ENCODE results near the gene ZNF92. TPM values are rescaled to one million over a fixed set of nuclear protein-coding genes. Genes with fewer than 3 reads are reported as not detected.
A peak's percentile ranks its signal among the peaks of the same experiment; 100 is the strongest.

Gene ZNF92
- polyA plus RNA-seq, 1 of the 3 experiments (the other 2 are of a cell fraction), result 1.6 TPM

DNA sequence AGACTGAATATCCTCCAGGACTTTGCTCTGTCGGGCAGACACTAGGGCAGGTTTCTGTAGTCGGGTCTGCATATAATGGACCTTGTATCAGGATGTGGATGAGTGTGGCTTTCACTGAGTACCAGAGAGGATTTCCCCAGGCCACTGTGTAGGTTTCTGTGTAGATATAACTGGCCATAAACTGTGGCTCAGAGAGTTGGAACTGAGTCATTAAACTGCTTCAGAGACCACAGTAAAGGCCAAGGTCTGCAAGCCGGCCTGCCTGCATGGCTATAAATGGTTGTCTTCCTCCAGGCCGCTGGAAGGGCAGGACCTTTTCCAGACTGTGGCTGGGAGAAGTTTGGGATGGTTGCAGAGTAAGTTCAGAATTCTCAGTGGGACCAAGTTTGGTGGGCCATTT lies 16.9 kb downstream of the ZNF92 start:
- WGBS (ENCODE audit: low lambda C conversion rate), result 92% methylated on average over 4 of the region's 4 CpGs
- H3K79me2 ChIP-seq (ENCODE audit: insufficient read depth), result peaks cover 80% of the 10 kb centered on the region
- no peak overlapping the region for H2AFZ ChIP-seq (ENCODE audit: low read depth)
- H3F3A ChIP-seq (replicated peaks; ENCODE audit: insufficient read depth), result no peaks in the 10 kb centered on the region
- H3K9me2 ChIP-seq, result no peaks in the 10 kb centered on the region
- no peak overlapping the region for H3K4me3 ChIP-seq (ENCODE audit: low read depth in 2 of 2, low read length in 1 of 2)
- H3K27ac ChIP-seq (ENCODE audit: low read depth in 2 of 2, low read length in 1 of 2), result no peak overlapping the region
- TF ChIP-seq RFX5 (IDR thresholded peaks at IDR 0.05; ENCODE audit: low read length) (no peak), POLR2AphosphoS5 (IDR thresholded peaks at IDR 0.05; ENCODE audit: low read depth, low read length) (no peak), CHD2 (IDR thresholded peaks at IDR 0.05; ENCODE audit: low read length, partially characterized antibody) (no peak), ELF1 (IDR thresholded peaks at IDR 0.05) (no peak)
- TF ChIP-seq, protein P1, sequence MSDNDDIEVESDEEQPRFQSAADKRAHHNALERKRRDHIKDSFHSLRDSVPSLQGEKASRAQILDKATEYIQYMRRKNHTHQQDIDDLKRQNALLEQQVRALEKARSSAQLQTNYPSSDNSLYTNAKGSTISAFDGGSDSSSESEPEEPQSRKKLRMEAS (IDR thresholded peaks at IDR 0.05; ENCODE audit: low read depth), result no peak
- no peaks in the 10 kb centered on the region for H3K9me3 ChIP-seq
- H3K4me2 ChIP-seq, result no peak overlapping the region
- POLR2A ChIA-PET, result no interaction called here
- no peaks in the 10 kb centered on the region for H3K27me3 ChIP-seq (ENCODE audit: insufficient read depth)
- H3K9ac ChIP-seq, result no peak overlapping the region
- peaks cover 5% of the 10 kb centered on the region; the same call in 1 of the 2 replicates for H4K20me1 ChIP-seq (ENCODE audit: insufficient read depth)
- no peaks in the 10 kb centered on the region; a peak in 1 of 4 replicates for H3K4me1 ChIP-seq (ENCODE audit: control insufficient read depth in 1 of 2, insufficient read depth in 2 of 2, low read depth in 1 of 2, low read length in 1 of 2)
- H3K36me3 ChIP-seq (replicated peaks in 1 of 2; ENCODE audit: control insufficient read depth in 1 of 2, insufficient read depth in 2 of 2, low read length in 1 of 2), result peaks cover 18 to 65% of the 10 kb centered on the region in 2 experiments
- CTCF ChIA-PET, result no interaction called here
- no peak for DNase-seq

DNA sequence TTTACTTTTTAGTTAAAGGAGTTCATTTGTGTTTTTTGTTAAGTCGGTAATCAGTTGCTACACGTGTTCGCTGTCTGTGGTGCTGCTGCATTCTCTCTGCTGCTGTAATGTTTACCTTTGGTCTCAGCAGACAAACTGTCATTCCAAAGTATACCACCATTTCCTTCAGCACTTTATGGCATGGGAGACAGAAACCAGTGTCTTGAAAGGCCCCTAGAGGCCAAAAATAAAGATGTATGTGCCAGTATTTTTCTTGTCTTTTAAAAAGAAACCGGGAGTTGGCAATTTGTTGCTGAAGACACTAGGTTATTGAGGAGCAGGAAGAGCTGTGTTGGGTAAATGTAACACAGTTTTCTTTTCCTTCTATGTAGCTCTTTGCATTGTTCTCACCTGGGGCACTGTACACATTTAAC lies 24.1 kb downstream of the ZNF92 start:
- no peak for DNase-seq
- WGBS (ENCODE audit: low lambda C conversion rate), result 88% methylated on average over 4 of the region's 4 CpGs
- H3K79me2 ChIP-seq (ENCODE audit: insufficient read depth), result peaks cover 53% of the 10 kb centered on the region
- peaks cover 39 to 80% of the 10 kb centered on the region in 2 experiments for H3K36me3 ChIP-seq (replicated peaks in 1 of 2; ENCODE audit: control insufficient read depth in 1 of 2, insufficient read depth in 2 of 2, low read length in 1 of 2)
- no peak overlapping the region for H3K4me3 ChIP-seq (ENCODE audit: low read depth in 2 of 2, low read length in 1 of 2)
- no peaks in the 10 kb centered on the region; the same call in 1 of the 2 replicates for H4K20me1 ChIP-seq (ENCODE audit: insufficient read depth)
- no peak overlapping the region for H3K4me2 ChIP-seq
- H2AFZ ChIP-seq (ENCODE audit: low read depth), result no peak overlapping the region
- CTCF ChIA-PET, result no interaction called here
- no peaks in the 10 kb centered on the region for H3F3A ChIP-seq (replicated peaks; ENCODE audit: insufficient read depth)
- TF ChIP-seq FOXM1 (IDR thresholded peaks at IDR 0.05; ENCODE audit: low read depth) (no peak), GATA2 (CRISPR knock-in tag; IDR thresholded peaks at IDR 0.05) (no peak), POLR2AphosphoS5 (IDR thresholded peaks at IDR 0.05; ENCODE audit: low read depth, low read length) (no peak), JUND (IDR thresholded peaks at IDR 0.05) (no peak), MEF2A (IDR thresholded peaks at IDR 0.05; ENCODE audit: borderline replicate concordance, low read depth) (no peak), EZH2phosphoT487 (IDR thresholded peaks at IDR 0.05; ENCODE audit: borderline replicate concordance, low read depth) (no peak), TEAD4 (IDR thresholded peaks at IDR 0.05; ENCODE audit: borderline replicate concordance, insufficient read depth) (no peak), TAF1 (IDR thresholded peaks at IDR 0.05; ENCODE audit: borderline replicate concordance, low read depth, low read length) (no peak)
- TF ChIP-seq, protein P2, sequence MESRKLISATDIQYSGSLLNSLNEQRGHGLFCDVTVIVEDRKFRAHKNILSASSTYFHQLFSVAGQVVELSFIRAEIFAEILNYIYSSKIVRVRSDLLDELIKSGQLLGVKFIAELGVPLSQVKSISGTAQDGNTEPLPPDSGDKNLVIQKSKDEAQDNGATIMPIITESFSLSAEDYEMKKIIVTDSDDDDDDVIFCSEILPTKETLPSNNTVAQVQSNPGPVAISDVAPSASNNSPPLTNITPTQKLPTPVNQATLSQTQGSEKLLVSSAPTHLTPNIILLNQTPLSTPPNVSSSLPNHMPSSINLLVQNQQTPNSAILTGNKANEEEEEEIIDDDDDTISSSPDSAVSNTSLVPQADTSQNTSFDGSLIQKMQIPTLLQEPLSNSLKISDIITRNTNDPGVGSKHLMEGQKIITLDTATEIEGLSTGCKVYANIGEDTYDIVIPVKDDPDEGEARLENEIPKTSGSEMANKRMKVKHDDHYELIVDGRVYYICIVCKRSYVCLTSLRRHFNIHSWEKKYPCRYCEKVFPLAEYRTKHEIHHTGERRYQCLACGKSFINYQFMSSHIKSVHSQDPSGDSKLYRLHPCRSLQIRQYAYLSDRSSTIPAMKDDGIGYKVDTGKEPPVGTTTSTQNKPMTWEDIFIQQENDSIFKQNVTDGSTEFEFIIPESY (IDR thresholded peaks at IDR 0.05; ENCODE audit: borderline replicate concordance, low read depth), result no peak
- TF ChIP-seq, protein P3, sequence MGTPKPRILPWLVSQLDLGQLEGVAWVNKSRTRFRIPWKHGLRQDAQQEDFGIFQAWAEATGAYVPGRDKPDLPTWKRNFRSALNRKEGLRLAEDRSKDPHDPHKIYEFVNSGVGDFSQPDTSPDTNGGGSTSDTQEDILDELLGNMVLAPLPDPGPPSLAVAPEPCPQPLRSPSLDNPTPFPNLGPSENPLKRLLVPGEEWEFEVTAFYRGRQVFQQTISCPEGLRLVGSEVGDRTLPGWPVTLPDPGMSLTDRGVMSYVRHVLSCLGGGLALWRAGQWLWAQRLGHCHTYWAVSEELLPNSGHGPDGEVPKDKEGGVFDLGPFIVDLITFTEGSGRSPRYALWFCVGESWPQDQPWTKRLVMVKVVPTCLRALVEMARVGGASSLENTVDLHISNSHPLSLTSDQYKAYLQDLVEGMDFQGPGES (IDR thresholded peaks at IDR 0.05; ENCODE audit: low read depth, low read length), result no peak
- TF ChIP-seq, protein P4, sequence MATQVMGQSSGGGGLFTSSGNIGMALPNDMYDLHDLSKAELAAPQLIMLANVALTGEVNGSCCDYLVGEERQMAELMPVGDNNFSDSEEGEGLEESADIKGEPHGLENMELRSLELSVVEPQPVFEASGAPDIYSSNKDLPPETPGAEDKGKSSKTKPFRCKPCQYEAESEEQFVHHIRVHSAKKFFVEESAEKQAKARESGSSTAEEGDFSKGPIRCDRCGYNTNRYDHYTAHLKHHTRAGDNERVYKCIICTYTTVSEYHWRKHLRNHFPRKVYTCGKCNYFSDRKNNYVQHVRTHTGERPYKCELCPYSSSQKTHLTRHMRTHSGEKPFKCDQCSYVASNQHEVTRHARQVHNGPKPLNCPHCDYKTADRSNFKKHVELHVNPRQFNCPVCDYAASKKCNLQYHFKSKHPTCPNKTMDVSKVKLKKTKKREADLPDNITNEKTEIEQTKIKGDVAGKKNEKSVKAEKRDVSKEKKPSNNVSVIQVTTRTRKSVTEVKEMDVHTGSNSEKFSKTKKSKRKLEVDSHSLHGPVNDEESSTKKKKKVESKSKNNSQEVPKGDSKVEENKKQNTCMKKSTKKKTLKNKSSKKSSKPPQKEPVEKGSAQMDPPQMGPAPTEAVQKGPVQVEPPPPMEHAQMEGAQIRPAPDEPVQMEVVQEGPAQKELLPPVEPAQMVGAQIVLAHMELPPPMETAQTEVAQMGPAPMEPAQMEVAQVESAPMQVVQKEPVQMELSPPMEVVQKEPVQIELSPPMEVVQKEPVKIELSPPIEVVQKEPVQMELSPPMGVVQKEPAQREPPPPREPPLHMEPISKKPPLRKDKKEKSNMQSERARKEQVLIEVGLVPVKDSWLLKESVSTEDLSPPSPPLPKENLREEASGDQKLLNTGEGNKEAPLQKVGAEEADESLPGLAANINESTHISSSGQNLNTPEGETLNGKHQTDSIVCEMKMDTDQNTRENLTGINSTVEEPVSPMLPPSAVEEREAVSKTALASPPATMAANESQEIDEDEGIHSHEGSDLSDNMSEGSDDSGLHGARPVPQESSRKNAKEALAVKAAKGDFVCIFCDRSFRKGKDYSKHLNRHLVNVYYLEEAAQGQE (IDR thresholded peaks at IDR 0.05; ENCODE audit: low read depth, low read length), result peak; percentile 86
- TF ChIP-seq, protein P5, sequence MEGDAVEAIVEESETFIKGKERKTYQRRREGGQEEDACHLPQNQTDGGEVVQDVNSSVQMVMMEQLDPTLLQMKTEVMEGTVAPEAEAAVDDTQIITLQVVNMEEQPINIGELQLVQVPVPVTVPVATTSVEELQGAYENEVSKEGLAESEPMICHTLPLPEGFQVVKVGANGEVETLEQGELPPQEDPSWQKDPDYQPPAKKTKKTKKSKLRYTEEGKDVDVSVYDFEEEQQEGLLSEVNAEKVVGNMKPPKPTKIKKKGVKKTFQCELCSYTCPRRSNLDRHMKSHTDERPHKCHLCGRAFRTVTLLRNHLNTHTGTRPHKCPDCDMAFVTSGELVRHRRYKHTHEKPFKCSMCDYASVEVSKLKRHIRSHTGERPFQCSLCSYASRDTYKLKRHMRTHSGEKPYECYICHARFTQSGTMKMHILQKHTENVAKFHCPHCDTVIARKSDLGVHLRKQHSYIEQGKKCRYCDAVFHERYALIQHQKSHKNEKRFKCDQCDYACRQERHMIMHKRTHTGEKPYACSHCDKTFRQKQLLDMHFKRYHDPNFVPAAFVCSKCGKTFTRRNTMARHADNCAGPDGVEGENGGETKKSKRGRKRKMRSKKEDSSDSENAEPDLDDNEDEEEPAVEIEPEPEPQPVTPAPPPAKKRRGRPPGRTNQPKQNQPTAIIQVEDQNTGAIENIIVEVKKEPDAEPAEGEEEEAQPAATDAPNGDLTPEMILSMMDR (IDR thresholded peaks at IDR 0.05), result peak; percentile 17; the same call in 1 of the 2 replicates
- TF ChIP-seq, protein P6, sequence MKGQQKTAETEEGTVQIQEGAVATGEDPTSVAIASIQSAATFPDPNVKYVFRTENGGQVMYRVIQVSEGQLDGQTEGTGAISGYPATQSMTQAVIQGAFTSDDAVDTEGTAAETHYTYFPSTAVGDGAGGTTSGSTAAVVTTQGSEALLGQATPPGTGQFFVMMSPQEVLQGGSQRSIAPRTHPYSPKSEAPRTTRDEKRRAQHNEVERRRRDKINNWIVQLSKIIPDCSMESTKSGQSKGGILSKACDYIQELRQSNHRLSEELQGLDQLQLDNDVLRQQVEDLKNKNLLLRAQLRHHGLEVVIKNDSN (IDR thresholded peaks at IDR 0.05; ENCODE audit: borderline replicate concordance, low read depth), result no peak
- H3K27ac ChIP-seq (ENCODE audit: low read depth in 2 of 2, low read length in 1 of 2), result no peak overlapping the region
- H3K9ac ChIP-seq, result no peak overlapping the region
- POLR2A ChIA-PET, result no interaction called here
- H3K27me3 ChIP-seq (ENCODE audit: insufficient read depth), result no peaks in the 10 kb centered on the region
- H3K4me1 ChIP-seq (ENCODE audit: control insufficient read depth in 1 of 2, insufficient read depth in 2 of 2, low read depth in 1 of 2, low read length in 1 of 2), result no peaks in the 10 kb centered on the region
- no peaks in the 10 kb centered on the region for H3K9me2 ChIP-seq
- peaks cover 2% of the 10 kb centered on the region for H3K9me3 ChIP-seq
